DMS 273 (cell line): ENCODE data around the gene TNK2.

Source experiments
- DNase-seq: peaks from one replicate; lab custom pipeline; 2025; ENCODE audit not compliant: unreplicated experiment; lab: John Stamatoyannopoulos, UW

TNK2 gene

GRCh38 chr3:195886181-195887141 lies 21.9 kb downstream of the TNK2 start:
- no peak for DNase-seq

- no peak for DNase-seq
Observed at GRCh38 chr3:195885036-195885891, 23.1 kb downstream of the TNK2 start.

- no peak for DNase-seq
Observed at GRCh38 chr3:195884691-195885035, 23.7 kb downstream of the TNK2 start.

GRCh38 chr3:195883801-195884200 lies 24.6 kb downstream of the TNK2 start:
- no peak for DNase-seq

- no peak for DNase-seq
Observed at GRCh38 chr3:195883160-195883559, 25.2 kb downstream of the TNK2 start.

- DNase-seq, result no peak
Observed at GRCh38 chr3:195882002-195882441, 26.3 kb downstream of the TNK2 start.

- DNase-seq, result no peak
Observed at GRCh38 chr3:195881276-195881988, 26.9 kb downstream of the TNK2 start.

- DNase-seq, result no peak
Observed at GRCh38 chr3:195880037-195880431, 28.3 kb downstream of the TNK2 start.

- DNase-seq, result no peak
Observed at GRCh38 chr3:195879416-195880036, 28.8 kb downstream of the TNK2 start.

- DNase-seq, result no peak
Observed at GRCh38 chr3:195878424-195879274, 29.7 kb downstream of the TNK2 start.

GRCh38 chr3:195877767-195878423 lies 30.5 kb downstream of the TNK2 start:
- no peak for DNase-seq

- no peak for DNase-seq
Observed at GRCh38 chr3:195877136-195877715, 31.1 kb downstream of the TNK2 start.

- no peak for DNase-seq
Observed at GRCh38 chr3:195876297-195877064, 31.9 kb downstream of the TNK2 start.

- DNase-seq, result no peak
Observed at GRCh38 chr3:195875482-195876236, 32.7 kb downstream of the TNK2 start.

GRCh38 chr3:195873971-195874370 lies 34.4 kb downstream of the TNK2 start:
- DNase-seq, result no peak

- no peak for DNase-seq
Observed at GRCh38 chr3:195873281-195873887, 35.0 kb downstream of the TNK2 start.

- no peak for DNase-seq
Observed at GRCh38 chr3:195872800-195873199, 35.6 kb downstream of the TNK2 start.
